K562 (cell line): Measurements from ENCODE around the gene SH3GLB2. TPM values are rescaled to one million over a fixed set of nuclear protein-coding genes. Genes with fewer than 3 reads are reported as not detected.

Source experiments
- ATAC-seq: fragments of 200-7000 bp; cut with Tn5 transposase; 3 replicates; pipeline ENCODE4 v1.9.1; 2020; ENCODE audit warnings: moderate library complexity
- BruUV-seq: library from RNA; stranded (reverse); fragments of 400-500 nt; replicated peaks from 2 replicates; lab custom pipeline; 2021; lab: Mats Ljungman, UMichigan
- CTCF ChIA-PET: fragments of 300-600 bp; formaldehyde crosslinking; extraction: SDS; loops from one replicate; lab custom pipeline; 2021; ENCODE audit warnings: low intra/inter-chr PET ratio; lab: Yijun Ruan, JAX
- POLR2A ChIA-PET: fragments of 300-600, 350-650 bp; sonication (Branson Sonifier 250); formaldehyde crosslinking; extraction: SDS; loops from one replicate; lab custom pipeline; 2021; ENCODE audit warnings: antibody characterized with exemption, inconsistent platforms; lab: Yijun Ruan, JAX
- DNase-seq, 4 experiments: peaks; one replicate each; pipeline versions ENCODE4 v3.0.0 to v3.0.0-alpha.2; 2011 to 2018; ENCODE audit warnings: low spot score in 3 of 4, mixed read lengths in 3 of 4; ENCODE audit errors: extremely low read depth in 1 of 4
- FAIRE-seq: peaks from 2 replicates; lab custom pipeline; 2011; peaks lifted over from hg19 to GRCh38; lab: Jason Lieb, UNC
- H2AFZ ChIP-seq: 2 replicates; pipeline ENCODE4 v1.6.0; 2011; ENCODE audit warnings: low read depth, low read length, control low read depth, inconsistent platforms
- H3K27ac ChIP-seq: fragments of 200-600 bp; 3 replicates; pipeline ENCODE4 v1.8.0; 2011; ENCODE audit warnings: low read depth, mild to moderate bottlenecking, control low read depth, inconsistent platforms, low read length, moderate library complexity, mixed read lengths; ENCODE audit errors: extremely low read depth
- H3K27me3 ChIP-seq, 2 experiments: fragments of 300-600 bp in 1 of 2; 2 replicates in 1 of 2; 3 replicates in 1 of 2; pipeline versions ENCODE4 v1.6.0 to v1.8.0; 2011; ENCODE audit warnings: inconsistent platforms in 2 of 2, low read length in 2 of 2, mild to moderate bottlenecking in 1 of 2, mixed read lengths in 1 of 2, moderate library complexity in 1 of 2; ENCODE audit not compliant: control insufficient read depth in 2 of 2, insufficient read depth in 2 of 2
- H3K36me3 ChIP-seq: fragments of 300-600 bp; 3 replicates; pipeline ENCODE4 v1.8.0; 2011; ENCODE audit warnings: mild to moderate bottlenecking, low read length, inconsistent platforms; ENCODE audit not compliant: control insufficient read depth, insufficient read depth
- H3K4me1 ChIP-seq, 2 experiments: fragments of 200-600 bp in 1 of 2; replicated peaks in 1 of 2; 2 replicates in 1 of 2; 3 replicates in 1 of 2; pipeline versions ENCODE4 v1.5.1 to v1.8.0; 2011; ENCODE audit warnings: inconsistent platforms in 2 of 2, low read length in 2 of 2, mild to moderate bottlenecking in 1 of 2, mixed read lengths in 1 of 2, moderate library complexity in 1 of 2; ENCODE audit not compliant: control insufficient read depth in 2 of 2, insufficient read depth in 2 of 2
- H3K4me2 ChIP-seq: 2 replicates; pipeline ENCODE4 v1.6.1; 2011; ENCODE audit warnings: low read length, control low read depth, inconsistent platforms, mixed read lengths; ENCODE audit not compliant: insufficient read depth
- H3K4me3 ChIP-seq: fragments of 200-600 bp; sonication (generic), shearing (Covaris generic); 2 replicates; pipeline ENCODE4 v1.5.1; 2016; ENCODE audit warnings: control low read depth, inconsistent platforms
- H3K79me2 ChIP-seq: fragments of 200-600 bp; 3 replicates; pipeline ENCODE4 v1.8.0; 2011; ENCODE audit warnings: low read length, inconsistent platforms; ENCODE audit not compliant: control insufficient read depth, insufficient read depth
- H3K9ac ChIP-seq, 2 experiments: 2 replicates each; pipeline versions ENCODE4 v1.6.0 to v1.6.1; 2011; ENCODE audit warnings: low read depth in 2 of 2, low read length in 2 of 2, control low read depth in 1 of 2, inconsistent platforms in 1 of 2, mild to moderate bottlenecking in 1 of 2, mixed read lengths in 1 of 2; ENCODE audit not compliant: insufficient read depth in 1 of 2
- H3K9me1 ChIP-seq: one replicate; pipeline ENCODE4 v1.6.0; 2011; ENCODE audit warnings: inconsistent platforms, mild to moderate bottlenecking, low read length, moderate library complexity; ENCODE audit not compliant: control insufficient read depth, insufficient read depth
- H3K9me3 ChIP-seq: replicated peaks from 2 replicates; pipeline ENCODE4 v1.5.1; 2011; ENCODE audit warnings: low read depth, low read length, inconsistent platforms; ENCODE audit not compliant: control insufficient read depth, insufficient read depth
- H4K20me1 ChIP-seq: replicated peaks from 2 replicates; pipeline ENCODE4 v1.6.1; 2011; ENCODE audit warnings: low read length, inconsistent platforms, mixed read lengths; ENCODE audit not compliant: control insufficient read depth, insufficient read depth
- BDP1 ChIP-seq: IDR thresholded peaks from 3 replicates; pipeline ENCODE4 v1.6.1; 2011; ENCODE audit not compliant: insufficient read length, insufficient read depth
- CCNT2 ChIP-seq: IDR thresholded peaks from 2 replicates; pipeline ENCODE4 v1.6.1; 2011; ENCODE audit warnings: borderline replicate concordance, low read depth, mild to moderate bottlenecking, moderate library complexity, mixed read lengths, low read length; ENCODE audit not compliant: insufficient read length; ENCODE audit errors: extremely low read depth
- COPS2 ChIP-seq: fragments of 450-650 bp; conservative IDR thresholded peaks from 2 replicates; pipeline ENCODE4 v1.6.1; 2016; ENCODE audit warnings: mild to moderate bottlenecking, moderate library complexity
- EP400 ChIP-seq: fragments of 450-650 bp; IDR thresholded peaks from 2 replicates; pipeline ENCODE4 v1.6.1; 2017; ENCODE audit warnings: antibody characterized with exemption, mild to moderate bottlenecking, moderate library complexity
- FIP1L1 ChIP-seq: fragments of 200-400 bp; formaldehyde crosslinking; IDR thresholded peaks from 2 replicates; pipeline ENCODE4 v1.6.1; 2018; ENCODE audit warnings: mild to moderate bottlenecking, low read depth, low read length; ENCODE audit not compliant: poor library complexity, severe bottlenecking
- FOS ChIP-seq: IDR thresholded peaks from 3 replicates; pipeline ENCODE4 v1.6.1; 2011; ENCODE audit not compliant: insufficient read length; ENCODE audit errors: extremely low read depth
- GTF2A2 ChIP-seq: IDR thresholded peaks from 2 replicates; pipeline ENCODE4 v1.6.1; 2016; ENCODE audit warnings: mild to moderate bottlenecking, missing genetic modification characterization, missing compliant biosample characterization
- NFATC3 ChIP-seq: fragments of 450-650 bp; IDR thresholded peaks from 2 replicates; pipeline ENCODE4 v1.6.1; 2017; ENCODE audit warnings: mild to moderate bottlenecking
- NONO ChIP-seq, 2 experiments: fragments of 200-400 bp in 1 of 2; fragments of 450-650 bp in 1 of 2; formaldehyde crosslinking in 1 of 2; IDR thresholded peaks; 2 replicates each; pipeline ENCODE4 v1.6.1; 2017; ENCODE audit warnings: low read depth in 2 of 2, mild to moderate bottlenecking in 2 of 2, moderate library complexity in 2 of 2, low read length in 1 of 2
- ZNF146 ChIP-seq: IDR thresholded peaks from one replicate; pipeline ENCODE4 v1.6.1; 2018; ENCODE audit warnings: missing compliant biosample characterization; ENCODE audit not compliant: unreplicated experiment
- WGBS: fragments of 100-300 bp; shearing (Covaris generic); methylation state at CpG from one replicate; pipeline ENCODE4 v1.1.6; 2016; ENCODE audit warnings: low coverage, mixed read lengths; ENCODE audit not compliant: insufficient coverage; ENCODE audit errors: missing lambda C conversion rate; 5-methylcytosine and 5-hydroxymethylcytosine counted together
- in situ Hi-C: fragments of 300-500 bp; cut with MboI; formaldehyde crosslinking; loops from 4 replicates; pipeline ENCODE4 v1.15.0; 2018; ENCODE audit warnings: inconsistent platforms, mixed read lengths
- intact Hi-C: fragments of 100-400 bp; cut with micrococcal nuclease; formaldehyde crosslinking; loops from 2 replicates; pipeline ENCODE4 v1.14.2; 2022
- polyA plus RNA-seq, 8 experiments: library from polyadenylated mRNA; depleted of rRNA in 4 of 8; stranded (reverse) in 5 of 8; unstranded in 3 of 8; fragments of >200 nt; fragmentation: Nextera tagmentation in 2 of 8; fragmentation: Illumina TruSeq in 1 of 8; extraction: Ambion mirVana in 2 of 8; extraction: Trizol in 1 of 8; gene quantifications; 2 replicates each; pipeline versions ENCODE4 v1.2.1 to v1.2.3, GENCODE V29; 2011 to 2014; ENCODE audit warnings: inconsistent platforms in 1 of 8, missing spikeins in 1 of 8
- total RNA-seq, 7 experiments: library from RNA; depleted of rRNA in 6 of 7; stranded (reverse); fragments of >200 nt in 6 of 7; fragmentation: Illumina TruSeq in 2 of 7; extraction: Trizol in 2 of 7; gene quantifications; 2 replicates each; pipeline versions ENCODE4 v1.2.1 to v1.2.3, GENCODE V29; 2011 to 2021; ENCODE audit warnings: low replicate concordance in 1 of 7
- TF ChIP-seq, protein P1 (sequence below): fragments of 250-450 bp; sonication (Bioruptor Pico); IDR thresholded peaks from 2 replicates; pipeline ENCODE4 v1.4.0; 2020; ENCODE audit warnings: mild to moderate bottlenecking, moderate library complexity

SH3GLB2 gene
- total and polyA plus RNA-seq, 9 of the 15 experiments (the other 6 are each of a cell fraction or from before 2014, with no cell fraction given): 0.20 to 118 (median 58.8) TPM

DNA sequence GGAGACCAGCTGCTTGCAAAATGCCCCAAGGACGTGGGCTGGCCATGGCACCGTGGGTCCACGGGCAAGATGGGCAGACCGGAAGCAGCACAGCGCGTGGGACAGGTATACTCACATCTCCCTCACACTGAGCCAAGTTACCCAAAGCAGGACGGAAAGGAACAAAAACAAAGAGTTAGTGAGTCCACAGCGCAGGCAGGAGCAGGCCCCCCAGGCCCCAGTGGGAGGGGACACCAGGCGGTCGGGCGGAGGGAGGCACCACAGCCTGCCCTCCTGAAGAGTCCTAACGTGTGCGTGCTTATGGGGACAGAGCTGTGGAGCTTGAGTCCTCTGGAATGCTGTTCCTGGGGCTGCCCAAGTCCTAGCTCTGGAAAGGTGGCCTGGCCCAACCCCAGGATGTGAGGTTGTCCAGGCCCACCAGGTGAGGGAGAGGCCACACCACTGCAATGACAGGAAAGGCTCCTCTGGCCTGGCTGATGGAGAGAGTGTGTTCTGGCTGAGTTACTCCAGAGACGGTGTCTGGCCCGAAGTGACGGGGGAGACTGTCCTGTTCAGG is 15.2 kb downstream of the SH3GLB2 start:
- TF ChIP-seq NFATC3 (no peak), NONO (IDR thresholded peaks at IDR 0.05; ENCODE audit: low read depth in 2 of 2, low read length in 1 of 2) (no peak), CCNT2 (no peak), EP400 (no peak), COPS2 (no peak), BDP1 (no peak), FOS (no peak), GTF2A2 (tag) (no peak), ZNF146 (no peak), FIP1L1 (no peak)
- TF ChIP-seq, protein P1, sequence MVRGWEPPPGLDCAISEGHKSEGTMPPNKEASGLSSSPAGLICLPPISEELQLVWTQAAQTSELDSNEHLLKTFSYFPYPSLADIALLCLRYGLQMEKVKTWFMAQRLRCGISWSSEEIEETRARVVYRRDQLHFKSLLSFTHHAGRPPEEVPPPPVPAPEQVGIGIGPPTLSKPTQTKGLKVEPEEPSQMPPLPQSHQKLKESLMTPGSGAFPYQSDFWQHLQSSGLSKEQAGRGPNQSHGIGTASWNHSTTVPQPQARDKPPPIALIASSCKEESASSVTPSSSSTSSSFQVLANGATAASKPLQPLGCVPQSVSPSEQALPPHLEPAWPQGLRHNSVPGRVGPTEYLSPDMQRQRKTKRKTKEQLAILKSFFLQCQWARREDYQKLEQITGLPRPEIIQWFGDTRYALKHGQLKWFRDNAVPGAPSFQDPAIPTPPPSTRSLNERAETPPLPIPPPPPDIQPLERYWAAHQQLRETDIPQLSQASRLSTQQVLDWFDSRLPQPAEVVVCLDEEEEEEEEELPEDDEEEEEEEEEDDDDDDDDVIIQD: no peak
- ChIA-PET POLR2A (interaction anchor here (0.5 to 0.8 kb wide), 3 partner anchors 10 to 527 kb away, joined by 3 to 5 read pairs (median 3); no protein-coding TSS in a partner anchor), CTCF (no interaction called here)
- Histone ChIP-seq H2AFZ (no peak overlapping the region), H3K9ac (no peak overlapping the region; a peak in 1 of 4 replicates), H3K4me2 (no peak overlapping the region), H3K9me3 (no peaks in the 10 kb centered on the region), H3K79me2 (no peaks in the 10 kb centered on the region), H4K20me1 (no peaks in the 10 kb centered on the region), H3K4me3 (no peak overlapping the region), H3K27ac (no peak overlapping the region), H3K9me1 (no peaks in the 10 kb centered on the region), H3K4me1 (peaks cover 0 to 37% of the 10 kb centered on the region in 2 experiments; a peak in 1 of 5 replicates), H3K36me3 (peaks cover 76% of the 10 kb centered on the region; the same call in 2 of the 3 replicates), H3K27me3 (no peaks in the 10 kb centered on the region)
- no peak for DNase-seq
- in situ Hi-C loops (no loop called here), intact Hi-C loops (no loop called here)
- no peak for FAIRE-seq
- 93% methylated on average over 15 of the region's 16 CpGs for WGBS
- no peak for ATAC-seq
- no TSS peak for BruUV-seq
